Neuronal stem cell (in vitro differentiated cells): ENCODE measurements around the gene BORCS5.

Experiments used
- DNase-seq: peaks from one replicate; pipeline ENCODE4 v3.0.0-alpha.2; 2013; ENCODE audit warnings: low spot score
- H2AFZ ChIP-seq: one replicate; pipeline ENCODE4 v1.6.1; 2013; ENCODE audit warnings: mild to moderate bottlenecking, low read length, inconsistent platforms
- H2AK5ac ChIP-seq: 2 replicates; pipeline ENCODE4 v1.6.1; 2013; ENCODE audit warnings: low read depth, mild to moderate bottlenecking, inconsistent platforms, low read length, moderate library complexity, mixed read lengths
- H2BK120ac ChIP-seq: 2 replicates; pipeline ENCODE4 v1.6.1; 2013; ENCODE audit warnings: low read depth, mild to moderate bottlenecking, inconsistent platforms, low read length, moderate library complexity, mixed read lengths
- H2BK12ac ChIP-seq: one replicate; pipeline ENCODE4 v1.6.1; 2013; ENCODE audit warnings: low read length, inconsistent platforms
- H2BK15ac ChIP-seq: 2 replicates; pipeline ENCODE4 v1.6.1; 2013; ENCODE audit warnings: mild to moderate bottlenecking, low read length, inconsistent platforms, mixed read lengths
- H2BK5ac ChIP-seq: one replicate; pipeline ENCODE4 v1.6.1; 2013; ENCODE audit warnings: inconsistent platforms, mild to moderate bottlenecking, low read length, moderate library complexity
- H3K14ac ChIP-seq: one replicate; pipeline ENCODE4 v1.6.1; 2013; ENCODE audit warnings: low read length, inconsistent platforms
- H3K18ac ChIP-seq: 2 replicates; pipeline ENCODE4 v1.6.1; 2013; ENCODE audit warnings: low read length, inconsistent platforms
- H3K23ac ChIP-seq: 2 replicates; pipeline ENCODE4 v1.6.1; 2013; ENCODE audit warnings: low read depth, mild to moderate bottlenecking, mixed read lengths, low read length, inconsistent platforms; ENCODE audit not compliant: poor library complexity
- H3K27ac ChIP-seq: replicated peaks from 3 replicates; pipeline ENCODE4 v1.5.1; 2013; ENCODE audit warnings: low read length, inconsistent platforms
- H3K27me3 ChIP-seq, 3 experiments: 2 replicates each; pipeline ENCODE4 v1.6.1; 2013; ENCODE audit warnings: low read length in 3 of 3, mild to moderate bottlenecking in 2 of 3, inconsistent platforms in 1 of 3, low read depth in 1 of 3, mixed read lengths in 1 of 3, moderate library complexity in 1 of 3; ENCODE audit not compliant: control insufficient read depth in 3 of 3, insufficient read depth in 3 of 3
- H3K36me3 ChIP-seq, 2 donors: replicated peaks in 1 of 2; 2 replicates each; pipeline ENCODE4 v1.6.1; 2013; ENCODE audit warnings: low read length in 2 of 2; ENCODE audit not compliant: control insufficient read depth in 2 of 2, insufficient read depth in 2 of 2
- H3K4ac ChIP-seq: 2 replicates; pipeline ENCODE4 v1.6.1; 2013; ENCODE audit warnings: inconsistent platforms, mild to moderate bottlenecking, low read length, moderate library complexity
- H3K4me1 ChIP-seq, 2 donors: 1 replicate in 1 of 2; 2 replicates in 1 of 2; pipeline ENCODE4 v1.6.1; 2013; ENCODE audit warnings: low read length in 2 of 2, low read depth in 1 of 2; ENCODE audit not compliant: control insufficient read depth in 2 of 2, insufficient read depth in 1 of 2
- H3K4me2 ChIP-seq: one replicate; pipeline ENCODE4 v1.6.1; 2013; ENCODE audit warnings: mild to moderate bottlenecking, low read length, inconsistent platforms; ENCODE audit not compliant: insufficient read depth, poor library complexity, severe bottlenecking
- H3K4me3 ChIP-seq, 2 donors: 2 replicates each; pipeline ENCODE4 v1.5.1; 2013; ENCODE audit warnings: low read length in 2 of 2, mild to moderate bottlenecking in 2 of 2, inconsistent platforms in 1 of 2, moderate library complexity in 1 of 2
- H3K79me1 ChIP-seq: one replicate; pipeline ENCODE4 v1.6.1; 2013; ENCODE audit warnings: low read depth, mild to moderate bottlenecking, inconsistent platforms, low read length, moderate library complexity
- H3K9ac ChIP-seq: one replicate; pipeline ENCODE4 v1.6.1; 2013; ENCODE audit warnings: mild to moderate bottlenecking, low read depth, low read length, inconsistent platforms; ENCODE audit not compliant: poor library complexity
- H3K9me3 ChIP-seq, 2 donors: replicated peaks in 1 of 2; 2 replicates each; pipeline versions ENCODE3 to v1.6.1; 2013; ENCODE audit warnings: low read length in 2 of 2, mild to moderate bottlenecking in 2 of 2, inconsistent platforms in 1 of 2, low read depth in 1 of 2, mixed read lengths in 1 of 2, moderate library complexity in 1 of 2; ENCODE audit not compliant: control insufficient read depth in 2 of 2, insufficient read depth in 1 of 2
- H4K8ac ChIP-seq: one replicate; pipeline ENCODE4 v1.6.1; 2013; ENCODE audit warnings: low read depth, mild to moderate bottlenecking, inconsistent platforms, low read length, moderate library complexity
- H4K91ac ChIP-seq: one replicate; pipeline ENCODE4 v1.6.1; 2013; ENCODE audit warnings: low read length, low read depth, mild to moderate bottlenecking, inconsistent platforms; ENCODE audit not compliant: poor library complexity
- WGBS, 2 donors: extraction: QIAGEN DNeasy Blood & Tissue Kit; methylation state at CpG; one replicate each; pipeline ENCODE4 v1.1.7; 2013; ENCODE audit warnings: missing lambda C conversion rate in 2 of 2, mixed read lengths in 1 of 2; ENCODE audit not compliant: insufficient read length in 2 of 2, insufficient replicate concordance in 1 of 2; ENCODE audit errors: extremely low coverage in 2 of 2; 5-methylcytosine and 5-hydroxymethylcytosine counted together

The BORCS5 gene

GRCh38 chr12:12356467-12356895 is 397 bp upstream of the BORCS5 start:
- Histone ChIP-seq H3K36me3 (no peaks in the 10 kb centered on the region), H3K4me2 (peak overlapping the region; percentile 29), H3K4me1 (peaks cover 0 to 2% of the 10 kb centered on the region in 2 donors), H2BK15ac (no peak overlapping the region), H3K4me3 (peak overlapping the region in 1 of 2 donors; percentile 81), H3K27ac (no peak overlapping the region), H2AK5ac (no peak overlapping the region), H3K14ac (no peak overlapping the region), H4K91ac (no peak overlapping the region), H2BK12ac (no peak overlapping the region), H3K27me3 (no peaks in the 10 kb centered on the region), H2BK120ac (no peak overlapping the region), H3K79me1 (no peaks in the 10 kb centered on the region), H4K8ac (no peak overlapping the region), H3K18ac (no peak overlapping the region), H3K9me3 (no peaks in the 10 kb centered on the region), H2AFZ (peak overlapping the region; percentile 97), H3K23ac (no peak overlapping the region), H3K9ac (no peak overlapping the region), H2BK5ac (no peak overlapping the region), H3K4ac (no peak overlapping the region)
- no peak for DNase-seq
- no CpG with 5 or more reads among the region's 5 CpGs for WGBS, 2 donors

- peaks cover 0 to 2% of the 10 kb centered on the region in 2 donors for H3K4me1 ChIP-seq
- no peak overlapping the region for H3K9ac ChIP-seq
- peak overlapping the region; percentile 82 for H3K27ac ChIP-seq
- no peaks in the 10 kb centered on the region for H3K9me3 ChIP-seq
- H3K4me2 ChIP-seq, result peak overlapping the region; percentile 88
- H2BK15ac ChIP-seq, result peak overlapping the region; percentile 74
- WGBS, 2 donors, result no CpG with 5 or more reads among the region's 10 CpGs
- H3K14ac ChIP-seq, result no peak overlapping the region
- no peak overlapping the region for H4K8ac ChIP-seq
- no peak overlapping the region for H2BK12ac ChIP-seq
- H3K18ac ChIP-seq, result peak overlapping the region; percentile 71
- no peak overlapping the region for H3K4ac ChIP-seq
- H3K79me1 ChIP-seq, result no peaks in the 10 kb centered on the region
- H2AK5ac ChIP-seq, result no peak overlapping the region
- peak overlapping the region; percentile 97 for H2AFZ ChIP-seq
- no peak overlapping the region for H2BK5ac ChIP-seq
- H2BK120ac ChIP-seq, result no peak overlapping the region
- H4K91ac ChIP-seq, result no peak overlapping the region
- H3K27me3 ChIP-seq, result no peaks in the 10 kb centered on the region
- peaks cover 0 to 2% of the 10 kb centered on the region in 2 donors for H3K36me3 ChIP-seq
- no peak overlapping the region for H3K23ac ChIP-seq
- DNase-seq, result no peak
- H3K4me3 ChIP-seq, result peak overlapping the region; percentile 81 to 96
These were observed 1.0 kb downstream of the BORCS5 start for GRCh38 chr12:12357719-12358461.

DNA sequence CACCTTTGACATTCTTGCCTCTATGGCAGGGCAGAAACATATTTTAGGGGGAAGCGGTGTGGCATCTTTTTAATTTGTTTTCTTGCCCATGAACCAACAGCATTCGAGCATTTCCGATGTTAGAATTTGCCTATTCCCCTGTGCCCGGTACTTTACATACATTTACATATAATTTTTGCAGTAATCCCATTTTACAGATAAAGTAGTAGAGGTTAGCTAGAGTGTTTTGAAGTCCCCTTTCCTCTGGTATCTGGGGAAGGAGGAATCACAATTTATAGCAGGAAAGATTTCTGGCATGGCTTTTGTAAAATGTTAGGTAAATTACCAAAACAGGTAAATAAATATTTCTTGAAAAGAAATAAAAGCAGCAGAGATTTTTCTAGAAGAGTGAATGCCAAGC is 1.6 kb downstream of the BORCS5 start:
- no peak overlapping the region for H2BK15ac ChIP-seq
- no peak for DNase-seq
- no peak overlapping the region for H3K14ac ChIP-seq
- H4K91ac ChIP-seq, result no peak overlapping the region
- H2AK5ac ChIP-seq, result no peak overlapping the region
- H3K36me3 ChIP-seq, result peaks cover 0 to 4% of the 10 kb centered on the region in 2 donors
- H3K18ac ChIP-seq, result no peak overlapping the region
- H2BK120ac ChIP-seq, result no peak overlapping the region
- H2AFZ ChIP-seq, result peak overlapping the region; percentile 97
- H3K9me3 ChIP-seq, result no peaks in the 10 kb centered on the region
- no peak overlapping the region for H3K9ac ChIP-seq
- no peak overlapping the region for H4K8ac ChIP-seq
- no peak overlapping the region for H3K4ac ChIP-seq
- no peak overlapping the region for H3K23ac ChIP-seq
- H3K4me3 ChIP-seq, result peak overlapping the region in 1 of 2 donors; percentile 81
- H3K79me1 ChIP-seq, result no peaks in the 10 kb centered on the region
- no peak overlapping the region for H3K4me2 ChIP-seq
- H3K4me1 ChIP-seq, result peaks cover 0 to 2% of the 10 kb centered on the region in 2 donors
- H3K27me3 ChIP-seq, result no peaks in the 10 kb centered on the region
- no peak overlapping the region for H2BK5ac ChIP-seq
- WGBS, 2 donors, result no CpG with 5 or more reads among the region's 4 CpGs
- no peak overlapping the region for H3K27ac ChIP-seq
- H2BK12ac ChIP-seq, result no peak overlapping the region

GRCh38 chr12:12364787-12365445 is 8.0 kb downstream of the BORCS5 start:
- no peak overlapping the region for H3K14ac ChIP-seq
- DNase-seq, result no peak
- no peak overlapping the region for H4K8ac ChIP-seq
- no peak overlapping the region for H4K91ac ChIP-seq
- no peaks in the 10 kb centered on the region for H3K9me3 ChIP-seq
- H3K23ac ChIP-seq, result no peak overlapping the region
- H3K79me1 ChIP-seq, result no peaks in the 10 kb centered on the region
- H2BK5ac ChIP-seq, result no peak overlapping the region
- H2BK15ac ChIP-seq, result no peak overlapping the region
- H3K9ac ChIP-seq, result no peak overlapping the region
- WGBS, 2 donors, result 100% methylated on average over 1 of the region's 4 CpGs; no CpG with 5 or more reads in 1 of the 2 donors
- H2BK12ac ChIP-seq, result no peak overlapping the region
- no peaks in the 10 kb centered on the region for H3K4me1 ChIP-seq
- no peaks in the 10 kb centered on the region for H3K27me3 ChIP-seq
- H3K4me3 ChIP-seq, result no peak overlapping the region
- H3K36me3 ChIP-seq, result peaks cover 0 to 7% of the 10 kb centered on the region in 2 donors
- no peak overlapping the region for H2BK120ac ChIP-seq
- no peak overlapping the region for H2AK5ac ChIP-seq
- no peak overlapping the region for H3K4ac ChIP-seq
- H3K27ac ChIP-seq, result no peak overlapping the region
- H2AFZ ChIP-seq, result no peak overlapping the region
- no peak overlapping the region for H3K18ac ChIP-seq
- H3K4me2 ChIP-seq, result no peak overlapping the region
